CD14-positive monocyte (primary cell): ENCODE results near the gene PITPNC1. TPM values are rescaled to one million over a fixed set of nuclear protein-coding genes. Genes with fewer than 3 reads are reported as not detected.

Experiments used
- DNase-seq, 3 donors: peaks; one replicate each; pipeline ENCODE4 v3.0.0-alpha.2; 2011 to 2022
- H2AFZ ChIP-seq: 2 replicates; pipeline ENCODE4 v1.6.0; 2012; ENCODE audit warnings: mild to moderate bottlenecking, low read depth, low read length, inconsistent platforms; ENCODE audit not compliant: insufficient read depth, poor library complexity, severe bottlenecking
- H3K27ac ChIP-seq, 2 donors: 1 replicate in 1 of 2; 2 replicates in 1 of 2; pipeline ENCODE4 v1.5.1; 2012 to 2013; ENCODE audit warnings: low read length in 2 of 2, control low read depth in 1 of 2, inconsistent platforms in 1 of 2, low read depth in 1 of 2, mild to moderate bottlenecking in 1 of 2
- H3K27me3 ChIP-seq, 2 donors: one replicate each; pipeline versions ENCODE4 v1.6.0 to v1.6.1; 2011 to 2013; ENCODE audit warnings: low read length in 2 of 2; ENCODE audit not compliant: control insufficient read depth in 2 of 2, insufficient read depth in 2 of 2
- H3K36me3 ChIP-seq, 2 donors: replicated peaks in 1 of 2; 1 replicate in 1 of 2; 2 replicates in 1 of 2; pipeline versions ENCODE4 v1.5.1 to v1.6.1; 2012 to 2013; ENCODE audit warnings: low read length in 2 of 2, control low read depth in 1 of 2, inconsistent platforms in 1 of 2, mild to moderate bottlenecking in 1 of 2; ENCODE audit not compliant: insufficient read depth in 2 of 2, control insufficient read depth in 1 of 2
- H3K4me1 ChIP-seq, 2 donors: 1 replicate in 1 of 2; 2 replicates in 1 of 2; pipeline versions ENCODE4 v1.5.1 to v1.6.1; 2012 to 2013; ENCODE audit warnings: low read length in 2 of 2, control low read depth in 1 of 2, inconsistent platforms in 1 of 2, mild to moderate bottlenecking in 1 of 2, moderate library complexity in 1 of 2; ENCODE audit not compliant: insufficient read depth in 2 of 2, control insufficient read depth in 1 of 2
- H3K4me2 ChIP-seq: replicated peaks from 2 replicates; pipeline ENCODE3; 2012; ENCODE audit warnings: low read length, moderate library complexity, mild to moderate bottlenecking; ENCODE audit not compliant: poor library complexity, severe bottlenecking; ENCODE audit errors: extremely low read depth
- H3K4me3 ChIP-seq, 3 experiments: fragments of 200-600 bp in 1 of 3; sonication (generic) in 1 of 3; replicated peaks in 1 of 3; 1 replicate in 2 of 3; 2 replicates in 1 of 3; pipeline ENCODE4 v1.5.1; 2011 to 2013; ENCODE audit warnings: low read length in 3 of 3, mild to moderate bottlenecking in 3 of 3, control low read depth in 2 of 3, low read depth in 2 of 3, inconsistent platforms in 1 of 3, moderate library complexity in 1 of 3
- H3K79me2 ChIP-seq: 2 replicates; pipeline ENCODE4 v1.6.0; 2012; ENCODE audit warnings: mild to moderate bottlenecking, control low read depth, inconsistent platforms, low read length, moderate library complexity; ENCODE audit not compliant: insufficient read depth
- H3K9ac ChIP-seq: 2 replicates; pipeline ENCODE4 v1.6.0; 2017; ENCODE audit warnings: low read length, mild to moderate bottlenecking; ENCODE audit not compliant: insufficient read depth, poor library complexity, severe bottlenecking
- H3K9me3 ChIP-seq, 2 donors: replicated peaks in 1 of 2; 1 replicate in 1 of 2; 2 replicates in 1 of 2; pipeline versions ENCODE4 v1.5.1 to v1.6.1; 2012 to 2013; ENCODE audit warnings: low read length in 2 of 2, control low read depth in 1 of 2; ENCODE audit not compliant: control insufficient read depth in 1 of 2, insufficient read depth in 1 of 2
- H4K20me1 ChIP-seq: 2 replicates; pipeline ENCODE4 v1.6.0; 2012; ENCODE audit warnings: mild to moderate bottlenecking, low read length, control low read depth, moderate library complexity; ENCODE audit not compliant: insufficient read depth
- H3K27ac Mint-ChIP-seq, 7 donors: one replicate each; pipeline ENCODE4 v1.8.0; 2020; ENCODE audit warnings: mild to moderate bottlenecking in 7 of 7, mixed read lengths in 7 of 7, moderate library complexity in 6 of 7, inconsistent platforms in 2 of 7
- H3K27me3 Mint-ChIP-seq, 3 donors: one replicate each; pipeline ENCODE4 v1.8.0; 2021 to 2022; ENCODE audit warnings: low read depth in 3 of 3, mild to moderate bottlenecking in 3 of 3, mixed read lengths in 3 of 3, moderate library complexity in 3 of 3, inconsistent platforms in 1 of 3
- H3K36me3 Mint-ChIP-seq, 2 donors: one replicate each; pipeline ENCODE4 v1.8.0; 2020; ENCODE audit warnings: mixed read lengths in 2 of 2, inconsistent platforms in 1 of 2, mild to moderate bottlenecking in 1 of 2
- H3K4me1 Mint-ChIP-seq: one replicate; pipeline ENCODE4 v1.8.0; 2020; ENCODE audit warnings: mild to moderate bottlenecking, mixed read lengths
- H3K4me3 Mint-ChIP-seq, 2 donors: one replicate each; pipeline ENCODE4 v1.8.0; 2020; ENCODE audit warnings: mild to moderate bottlenecking in 2 of 2, mixed read lengths in 2 of 2, moderate library complexity in 1 of 2
- H3K9me3 Mint-ChIP-seq, 7 donors: one replicate each; pipeline ENCODE4 v1.8.0; 2020 to 2022; ENCODE audit warnings: mixed read lengths in 7 of 7, mild to moderate bottlenecking in 6 of 7, moderate library complexity in 6 of 7, inconsistent platforms in 2 of 7
- WGBS: methylation state at CpG from one replicate; pipeline ENCODE4 v1.1.5; 2013; ENCODE audit warnings: missing lambda C conversion rate; ENCODE audit not compliant: insufficient coverage; 5-methylcytosine and 5-hydroxymethylcytosine counted together
- intact Hi-C, 2 donors: fragments of 100-400 bp; cut with micrococcal nuclease; formaldehyde crosslinking; loops; one replicate each; pipeline versions ENCODE4 v1.15.0 to v1.15.1; 2023
- polyA plus RNA-seq, 3 donors: library from polyadenylated mRNA; depleted of rRNA in 1 of 3; unstranded in 2 of 3; stranded (reverse) in 1 of 3; fragments of 300-500 nt in 2 of 3; fragments of >200 nt in 1 of 3; fragmentation: Illumina TruSeq in 2 of 3; gene quantifications; 1 replicate in 2 of 3; 2 replicates in 1 of 3; pipeline ENCODE4 v1.2.3, GENCODE V29; 2012 to 2021
- TF ChIP-seq, protein P1 (sequence below): fragments of 200-600 bp; IDR thresholded peaks from one replicate; pipeline ENCODE4 v1.8.0; 2022; ENCODE audit warnings: antibody characterized with exemption, mild to moderate bottlenecking

The PITPNC1 gene
- polyA plus RNA-seq, 3 donors: 18.5 to 31.0 (median 21.7) TPM

DNA sequence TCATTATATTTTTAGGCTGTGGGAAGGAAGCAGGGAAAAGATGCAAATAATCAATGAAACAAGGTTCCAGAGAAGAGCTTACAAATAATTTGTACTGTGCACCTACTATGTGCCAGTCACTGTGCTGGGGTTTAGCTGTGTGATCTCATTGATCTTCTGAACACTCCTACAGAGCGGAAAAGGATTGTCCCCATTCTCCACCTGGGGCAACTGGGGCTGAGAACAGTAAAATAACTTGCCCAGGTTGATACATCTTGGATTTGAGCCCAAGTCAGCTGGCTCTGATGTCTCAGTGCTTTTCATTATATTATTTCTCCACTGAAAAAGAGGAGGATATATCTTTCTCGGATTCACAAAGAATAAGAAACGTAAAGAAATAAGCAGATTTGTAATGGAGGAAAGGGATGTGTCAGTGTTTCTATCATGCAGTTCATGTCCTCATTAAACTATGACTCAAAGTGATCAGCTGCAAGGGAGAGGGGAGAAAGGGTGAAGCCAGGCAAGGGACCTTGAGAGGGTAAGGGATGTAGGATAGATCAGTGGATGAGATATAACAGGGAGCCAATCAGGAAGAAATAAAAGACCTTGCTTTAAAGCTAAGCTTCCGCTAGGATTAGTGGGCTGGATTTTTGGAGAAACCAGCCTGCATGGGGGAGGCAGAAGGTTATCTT, 197.0 kb downstream of the PITPNC1 start:
- Mint-ChIP-seq H3K4me1 (peaks cover 23% of the 10 kb centered on the region), H3K27me3 (peaks cover 0 to 2% (median 1%) of the 10 kb centered on the region in 3 donors), H3K27ac (peak overlapping the region in 1 of 7 donors; percentile 15), H3K4me3 (no peak overlapping the region), H3K9me3 (no peaks in the 10 kb centered on the region), H3K36me3 (peaks cover 12 to 37% of the 10 kb centered on the region in 2 donors)
- H3K27me3 ChIP-seq: no peaks in the 10 kb centered on the region
- H3K79me2 ChIP-seq: no peaks in the 10 kb centered on the region
- H3K27ac ChIP-seq: no peak overlapping the region
- 100% methylated on average over 1 of the region's 4 CpGs for WGBS
- H3K9ac ChIP-seq: no peak overlapping the region
- H2AFZ ChIP-seq: no peak overlapping the region
- TF ChIP-seq, protein P1, sequence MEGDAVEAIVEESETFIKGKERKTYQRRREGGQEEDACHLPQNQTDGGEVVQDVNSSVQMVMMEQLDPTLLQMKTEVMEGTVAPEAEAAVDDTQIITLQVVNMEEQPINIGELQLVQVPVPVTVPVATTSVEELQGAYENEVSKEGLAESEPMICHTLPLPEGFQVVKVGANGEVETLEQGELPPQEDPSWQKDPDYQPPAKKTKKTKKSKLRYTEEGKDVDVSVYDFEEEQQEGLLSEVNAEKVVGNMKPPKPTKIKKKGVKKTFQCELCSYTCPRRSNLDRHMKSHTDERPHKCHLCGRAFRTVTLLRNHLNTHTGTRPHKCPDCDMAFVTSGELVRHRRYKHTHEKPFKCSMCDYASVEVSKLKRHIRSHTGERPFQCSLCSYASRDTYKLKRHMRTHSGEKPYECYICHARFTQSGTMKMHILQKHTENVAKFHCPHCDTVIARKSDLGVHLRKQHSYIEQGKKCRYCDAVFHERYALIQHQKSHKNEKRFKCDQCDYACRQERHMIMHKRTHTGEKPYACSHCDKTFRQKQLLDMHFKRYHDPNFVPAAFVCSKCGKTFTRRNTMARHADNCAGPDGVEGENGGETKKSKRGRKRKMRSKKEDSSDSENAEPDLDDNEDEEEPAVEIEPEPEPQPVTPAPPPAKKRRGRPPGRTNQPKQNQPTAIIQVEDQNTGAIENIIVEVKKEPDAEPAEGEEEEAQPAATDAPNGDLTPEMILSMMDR: no peak
- no peak for DNase-seq
- H3K4me3 ChIP-seq: no peak overlapping the region
- H3K4me1 ChIP-seq: peaks cover 18 to 25% of the 10 kb centered on the region in 2 donors
- no peaks in the 10 kb centered on the region for H3K9me3 ChIP-seq
- H4K20me1 ChIP-seq: peaks cover 6% of the 10 kb centered on the region
- intact Hi-C loops: no loop called here
- H3K36me3 ChIP-seq: peaks cover 2 to 13% of the 10 kb centered on the region in 2 donors
- no peak overlapping the region for H3K4me2 ChIP-seq

DNA sequence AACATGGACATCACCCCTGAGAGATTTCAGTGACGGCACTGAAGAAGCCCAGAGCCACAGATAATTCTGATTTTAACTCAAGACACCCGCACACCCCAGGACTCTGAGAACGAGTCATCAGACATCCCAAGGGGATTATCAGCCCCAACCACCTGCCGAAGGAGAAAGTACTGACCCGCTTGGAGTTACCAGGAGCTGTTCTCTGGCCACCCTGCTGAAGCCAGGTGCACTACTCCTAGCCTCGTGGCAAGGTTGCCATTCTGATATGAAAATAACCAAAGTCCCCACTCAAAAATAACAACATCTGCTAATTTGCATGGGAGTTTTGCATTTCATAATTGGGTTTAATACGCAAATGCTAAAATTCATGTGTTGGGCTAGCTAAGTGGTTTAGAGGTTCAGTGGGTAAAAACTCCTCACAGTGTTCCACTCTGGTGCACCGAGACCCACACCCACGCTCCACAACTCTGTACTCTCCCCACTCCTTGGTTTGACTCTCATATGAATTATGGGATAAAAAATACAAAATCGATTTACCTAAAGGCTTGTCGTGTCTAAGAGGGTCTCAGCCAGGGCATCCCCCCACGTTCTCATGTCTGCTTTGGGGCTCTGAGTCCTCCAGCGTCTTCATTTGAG, 197.7 kb downstream of the PITPNC1 start:
- WGBS: 97% methylated on average over 9 of the region's 13 CpGs
- no peaks in the 10 kb centered on the region for H3K27me3 ChIP-seq
- no peak overlapping the region for H3K27ac ChIP-seq
- intact Hi-C loops: no loop called here
- H4K20me1 ChIP-seq: peaks cover 6% of the 10 kb centered on the region
- H3K79me2 ChIP-seq: no peaks in the 10 kb centered on the region
- TF ChIP-seq, protein P1: no peak
- Mint-ChIP-seq H3K36me3 (peaks cover 13 to 39% of the 10 kb centered on the region in 2 donors), H3K27ac (no peak overlapping the region), H3K27me3 (peaks cover 0 to 2% (median 1%) of the 10 kb centered on the region in 3 donors), H3K4me3 (no peak overlapping the region), H3K9me3 (no peaks in the 10 kb centered on the region), H3K4me1 (peaks cover 16% of the 10 kb centered on the region)
- H3K4me2 ChIP-seq: no peak overlapping the region
- peaks cover 12 to 19% of the 10 kb centered on the region in 2 donors for H3K4me1 ChIP-seq
- H2AFZ ChIP-seq: no peak overlapping the region
- H3K9me3 ChIP-seq: no peaks in the 10 kb centered on the region
- no peak overlapping the region for H3K4me3 ChIP-seq
- peaks cover 3 to 16% of the 10 kb centered on the region in 2 donors for H3K36me3 ChIP-seq
- DNase-seq: no peak
- H3K9ac ChIP-seq: no peak overlapping the region
